Endothelial cell of umbilical vein (primary cell): ENCODE measurements around the gene PDYN. TPM values are rescaled to one million over a fixed set of nuclear protein-coding genes. Genes with fewer than 3 reads are reported as not detected.

Experiments
- BruUV-seq: library from RNA; stranded (reverse); fragments of 400-500 nt; replicated peaks from 2 replicates; lab custom pipeline; 2021; lab: Mats Ljungman, UMichigan
- CTCF ChIA-PET: fragments of 300-600, 350-600 bp; sonication (Branson Sonifier 250); formaldehyde crosslinking; loops from one replicate; lab custom pipeline; 2021; ENCODE audit warnings: antibody characterized with exemption, inconsistent platforms; lab: Charles Lee
- POLR2A ChIA-PET: fragments of 300-600, 350-600 bp; sonication (Branson Sonifier 250); formaldehyde crosslinking; loops from one replicate; lab custom pipeline; 2021; ENCODE audit warnings: antibody characterized with exemption, inconsistent platforms; lab: Charles Lee
- DNase-seq: peaks from one replicate; pipeline ENCODE4 v3.0.0-alpha.2; 2011; ENCODE audit warnings: low read depth, low spot score
- FAIRE-seq: peaks from 2 replicates; lab custom pipeline; 2011; peaks lifted over from hg19 to GRCh38; lab: Jason Lieb, UNC
- H2AFZ ChIP-seq: 2 replicates; pipeline ENCODE4 v1.6.0; 2012; ENCODE audit warnings: low read depth, low read length, control low read depth, inconsistent platforms
- H3K27ac ChIP-seq: 2 replicates; pipeline ENCODE4 v1.5.1; 2011; ENCODE audit warnings: low read depth, mild to moderate bottlenecking, control low read depth, low read length, moderate library complexity; ENCODE audit not compliant: insufficient read depth
- H3K27me3 ChIP-seq, 2 experiments: 2 replicates each; pipeline versions ENCODE4 v1.6.0 to v1.6.1; 2011; ENCODE audit warnings: low read length in 2 of 2, mixed read lengths in 1 of 2; ENCODE audit not compliant: control insufficient read depth in 2 of 2, insufficient read depth in 2 of 2
- H3K36me3 ChIP-seq, 2 experiments: 2 replicates in 1 of 2; 3 replicates in 1 of 2; pipeline ENCODE4 v1.5.1; 2011; ENCODE audit warnings: low read length in 2 of 2, mild to moderate bottlenecking in 1 of 2, moderate library complexity in 1 of 2; ENCODE audit not compliant: control insufficient read depth in 2 of 2, insufficient read depth in 2 of 2; ENCODE audit errors: extremely low read depth in 1 of 2
- H3K4me1 ChIP-seq: 3 replicates; pipeline ENCODE4 v1.5.1; 2011; ENCODE audit warnings: mild to moderate bottlenecking, low read length; ENCODE audit not compliant: control insufficient read depth, insufficient read depth; ENCODE audit errors: extremely low read depth
- H3K4me2 ChIP-seq: 2 replicates; pipeline ENCODE4 v1.6.1; 2011; ENCODE audit warnings: low read length, control low read depth, mixed read lengths; ENCODE audit not compliant: insufficient read depth
- H3K4me3 ChIP-seq, 3 experiments: fragments of 200-600 bp in 1 of 3; sonication (generic), shearing (Covaris generic) in 1 of 3; replicated peaks in 1 of 3; 2 replicates each; pipeline ENCODE4 v1.5.1; 2011 to 2016; ENCODE audit warnings: control low read depth in 3 of 3, low read length in 3 of 3, mild to moderate bottlenecking in 2 of 3, inconsistent platforms in 1 of 3, low read depth in 1 of 3, moderate library complexity in 1 of 3; ENCODE audit not compliant: insufficient read depth in 1 of 3
- H3K79me2 ChIP-seq: 2 replicates; pipeline ENCODE4 v1.6.0; 2012; ENCODE audit warnings: low read length, inconsistent platforms; ENCODE audit not compliant: control insufficient read depth, insufficient read depth
- H3K9ac ChIP-seq: replicated peaks from 2 replicates; pipeline ENCODE3; 2011; ENCODE audit warnings: low read length, control low read depth; ENCODE audit not compliant: insufficient read depth; ENCODE audit errors: extremely low read depth
- H3K9me1 ChIP-seq: replicated peaks from 3 replicates; pipeline ENCODE4 v1.6.0; 2011; ENCODE audit warnings: mild to moderate bottlenecking, low read length; ENCODE audit not compliant: control insufficient read depth, insufficient read depth; ENCODE audit errors: extremely low read depth
- H3K9me3 ChIP-seq: replicated peaks from 2 replicates; pipeline ENCODE4 v1.5.1; 2012; ENCODE audit warnings: low read length, inconsistent platforms; ENCODE audit not compliant: control insufficient read depth, insufficient read depth
- H4K20me1 ChIP-seq: replicated peaks from 2 replicates; pipeline ENCODE3; 2011; ENCODE audit warnings: mild to moderate bottlenecking, low read length; ENCODE audit not compliant: control insufficient read depth, insufficient read depth; ENCODE audit errors: extremely low read depth
- CTCF ChIP-seq, 2 donors: IDR thresholded peaks; 1 replicate in 1 of 2; 2 replicates in 1 of 2; pipeline ENCODE4 v1.5.1; 2011; ENCODE audit warnings: low read length in 2 of 2, mild to moderate bottlenecking in 2 of 2, moderate library complexity in 2 of 2, control low read depth in 1 of 2, inconsistent platforms in 1 of 2, low read depth in 1 of 2; ENCODE audit not compliant: insufficient read depth in 1 of 2; ENCODE audit errors: extremely low read depth in 1 of 2
- EZH2 ChIP-seq: IDR thresholded peaks from 2 replicates; pipeline ENCODE4 v1.6.1; 2012; ENCODE audit warnings: borderline replicate concordance, low read depth, mild to moderate bottlenecking, moderate library complexity, low read length, inconsistent platforms; ENCODE audit not compliant: severe bottlenecking
- FOS ChIP-seq: IDR thresholded peaks from 2 replicates; pipeline ENCODE4 v1.6.1; 2011; ENCODE audit warnings: mild to moderate bottlenecking, low read length, moderate library complexity, borderline replicate concordance; ENCODE audit not compliant: insufficient read depth
- GATA2 ChIP-seq: IDR thresholded peaks from 2 replicates; pipeline ENCODE4 v1.7.0; 2011; ENCODE audit warnings: low read depth, mild to moderate bottlenecking, moderate library complexity, mixed read lengths, low read length; ENCODE audit not compliant: insufficient read length, insufficient read depth
- JUN ChIP-seq: IDR thresholded peaks from 2 replicates; pipeline ENCODE4 v1.6.1; 2011; ENCODE audit warnings: borderline replicate concordance, low read depth; ENCODE audit not compliant: insufficient read length, insufficient read depth
- MAX ChIP-seq: IDR thresholded peaks from 2 replicates; pipeline ENCODE4 v1.6.1; 2011; ENCODE audit not compliant: insufficient read depth, insufficient read length
- MYC ChIP-seq: IDR thresholded peaks from one replicate; pipeline ENCODE4 v1.6.1; 2011; ENCODE audit warnings: mild to moderate bottlenecking, low read depth, low read length
- POLR2A ChIP-seq: IDR thresholded peaks from 2 replicates; pipeline ENCODE4 v1.6.1; 2012; ENCODE audit warnings: low read depth, mild to moderate bottlenecking, control low read depth, low read length
- POLR2AphosphoS5 ChIP-seq: IDR thresholded peaks from 2 replicates; pipeline ENCODE4 v1.6.1; 2012; ENCODE audit warnings: low read depth, mild to moderate bottlenecking, control low read depth, low read length, moderate library complexity; ENCODE audit not compliant: insufficient read depth
- dilution Hi-C: fragments of 300-500 bp; cut with MboI; formaldehyde crosslinking; loops from one replicate; pipeline ENCODE4 v1.15.0; 2019; ENCODE audit warnings: low sequenced_read_pairs; ENCODE audit not compliant: extremely low pct_ligation_motif_present
- intact Hi-C: fragments of 100-400 bp; cut with micrococcal nuclease; formaldehyde crosslinking; loops from one replicate; pipeline ENCODE4 v1.10.0; 2022
- polyA plus RNA-seq, 4 experiments: library from polyadenylated mRNA; depleted of rRNA in 3 of 4; stranded (reverse) in 3 of 4; unstranded in 1 of 4; fragments of >200 nt; gene quantifications; 2 replicates each; pipeline versions ENCODE4 v1.2.1 to v1.2.3, GENCODE V29; 2011 to 2012; ENCODE audit warnings: missing spikeins in 1 of 4
- total RNA-seq: library from RNA; stranded (reverse); gene quantifications from 2 replicates; pipeline ENCODE4 v1.2.3, GENCODE V29; 2021

The PDYN gene
- total and polyA plus RNA-seq, 2 donors (not counting 3 experiments of a cell fraction or from before 2014, with no cell fraction given) = not detected

DNA sequence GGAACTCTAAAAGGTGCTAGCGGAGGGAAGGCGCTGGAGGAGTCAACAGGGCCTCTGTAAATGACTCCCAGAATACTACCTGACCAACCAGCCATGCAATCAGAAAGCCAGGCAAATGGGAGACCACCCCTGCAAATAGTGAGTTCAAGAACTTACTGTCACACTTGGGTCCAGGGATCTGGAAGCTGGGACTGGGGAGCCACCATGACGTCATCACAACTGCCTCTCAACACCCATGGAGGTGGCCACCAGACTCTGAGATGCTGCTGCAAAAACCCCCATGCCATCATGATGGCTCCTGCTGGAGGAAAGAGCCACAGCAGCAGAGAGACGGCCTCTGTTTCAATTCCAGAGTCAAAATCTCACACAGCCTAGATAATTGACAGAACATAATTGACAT lies 8.5 kb upstream of the PDYN start:
- no peak for FAIRE-seq
- intact Hi-C loops = no loop called here

More for the DNA sequence above, 8.5 kb upstream of the PDYN start:
- no peaks in the 10 kb centered on the region for H3K36me3 ChIP-seq
- no peak overlapping the region for H3K27ac ChIP-seq
- no peak for DNase-seq
- H4K20me1 ChIP-seq = no peaks in the 10 kb centered on the region
- H2AFZ ChIP-seq = no peak overlapping the region
- TF ChIP-seq GATA2 (no peak), MYC (no peak), MAX (no peak), FOS (no peak), EZH2 (no peak), JUN (no peak), CTCF (IDR thresholded peaks at IDR 0.05; ENCODE audit: extremely low read depth in 1 of 2, insufficient read depth in 1 of 2, low read depth in 1 of 2, low read length in 2 of 2) (no peak), POLR2AphosphoS5 (no peak), POLR2A (no peak)
- no TSS peak for BruUV-seq
- H3K9ac ChIP-seq = no peak overlapping the region
- dilution Hi-C loops = no loop called here
- no peaks in the 10 kb centered on the region for H3K4me1 ChIP-seq
- H3K27me3 ChIP-seq = no peaks in the 10 kb centered on the region
- H3K4me3 ChIP-seq = no peak overlapping the region
- H3K9me3 ChIP-seq = no peaks in the 10 kb centered on the region
- H3K9me1 ChIP-seq = no peaks in the 10 kb centered on the region
- no peak overlapping the region for H3K4me2 ChIP-seq
- ChIA-PET CTCF (interaction anchor here (1.0 to 2.8 kb wide), 3 partner anchors 9 to 170 kb away, joined by 3 to 12 read pairs (median 4); no protein-coding TSS in a partner anchor), POLR2A (no interaction called here)
- H3K79me2 ChIP-seq = no peaks in the 10 kb centered on the region
